Stimulated activated CD4-positive, alpha-beta T cell treated with anti-CD3 and anti-CD28 coated beads, Interleukin-1b, Interleukin-23, amount 100 ng/mL, for 4 hours (primary cell): ENCODE results near the gene SSR4.

Experiments
- DNase-seq, 2 donors: peaks; one replicate each; pipeline ENCODE4 v3.0.0-alpha.2; 2020; ENCODE audit warnings: low read depth in 2 of 2

Gene SSR4

GRCh38 chrX:153780678-153781427 is 13.6 kb upstream of the SSR4 start, which contains the start of gene SRPK3:
Gene SRPK3 (plus strand): TSS chrX:153781041. CDS start chrX:153781087, 46 bp downstream.
- DNase-seq: no peak

GRCh38 chrX:153781428-153782047 is 12.9 kb upstream of the SSR4 start:
- DNase-seq: no peak

- no peak for DNase-seq
These were observed 12.2 kb upstream of the SSR4 start for GRCh38 chrX:153782313-153782712.

- no peak for DNase-seq
These were observed 11.6 kb upstream of the SSR4 start for GRCh38 chrX:153782871-153783270.

- no peak for DNase-seq
These were observed 11.0 kb upstream of the SSR4 start for GRCh38 chrX:153783378-153784013.

GRCh38 chrX:153784325-153784967 is 10.0 kb upstream of the SSR4 start:
- no peak for DNase-seq

GRCh38 chrX:153786669-153787068 is 7.8 kb upstream of the SSR4 start:
- DNase-seq: no peak

GRCh38 chrX:153789654-153790053 is 4.8 kb upstream of the SSR4 start:
- no peak for DNase-seq

- no peak for DNase-seq
These were observed 3.2 kb upstream of the SSR4 start for GRCh38 chrX:153791104-153791852.

GRCh38 chrX:153792368-153792767 is 2.1 kb upstream of the SSR4 start:
- DNase-seq: no peak

GRCh38 chrX:153793291-153793690 is 1.2 kb upstream of the SSR4 start:
- DNase-seq: no peak

- no peak for DNase-seq
These were observed 689 bp downstream of the SSR4 start for GRCh38 chrX:153794897-153795816.

GRCh38 chrX:153797415-153798015 is 3.0 kb downstream of the SSR4 start:
- no peak for DNase-seq

GRCh38 chrX:153799326-153799725 is 4.9 kb downstream of the SSR4 start:
- no peak for DNase-seq

GRCh38 chrX:153800177-153800722 is 5.8 kb downstream of the SSR4 start:
- no peak for DNase-seq

- DNase-seq: no peak
These were observed 6.3 kb downstream of the SSR4 start for GRCh38 chrX:153800746-153801145.

GRCh38 chrX:153801669-153802068 is 7.2 kb downstream of the SSR4 start:
- DNase-seq: no peak

- no peak for DNase-seq
These were observed 8.1 kb downstream of the SSR4 start for GRCh38 chrX:153802513-153803045.

GRCh38 chrX:153803211-153804099 is 9.0 kb downstream of the SSR4 start:
- no peak for DNase-seq
